Liver (tissue), 9 donors: Measurements from ENCODE around the gene RPP25L. TPM values are rescaled to one million over a fixed set of nuclear protein-coding genes. Genes with fewer than 3 reads are reported as not detected.

Experiments
- DNase-seq: peaks from one replicate; pipeline ENCODE4 v3.0.0-alpha.2; 2017; ENCODE audit warnings: low spot score
- H3K27ac ChIP-seq, 2 donors: one replicate each; pipeline ENCODE4 v1.7.0; 2013; ENCODE audit warnings: inconsistent platforms in 2 of 2, low read length in 2 of 2, control low read depth in 1 of 2, low read depth in 1 of 2, mild to moderate bottlenecking in 1 of 2
- H3K27me3 ChIP-seq, 4 donors: one replicate each; pipeline versions ENCODE4 v1.6.1 to v1.7.0; 2013; ENCODE audit warnings: low read length in 3 of 4, inconsistent platforms in 1 of 4, mild to moderate bottlenecking in 1 of 4, moderate library complexity in 1 of 4; ENCODE audit not compliant: control insufficient read depth in 4 of 4, insufficient read depth in 4 of 4
- H3K36me3 ChIP-seq, 4 donors: one replicate each; pipeline versions ENCODE4 v1.6.1 to v1.7.0; 2013; ENCODE audit warnings: low read length in 3 of 4, mild to moderate bottlenecking in 3 of 4, low read depth in 1 of 4, moderate library complexity in 1 of 4; ENCODE audit not compliant: control insufficient read depth in 4 of 4, insufficient read depth in 3 of 4
- H3K4me1 ChIP-seq, 4 donors: one replicate each; pipeline versions ENCODE4 v1.6.1 to v1.7.0; 2013; ENCODE audit warnings: low read length in 3 of 4, mild to moderate bottlenecking in 3 of 4, moderate library complexity in 1 of 4; ENCODE audit not compliant: control insufficient read depth in 4 of 4, insufficient read depth in 4 of 4
- H3K4me3 ChIP-seq, 3 donors: one replicate each; pipeline versions ENCODE4 v1.6.1 to v1.7.0; 2013; ENCODE audit warnings: low read length in 3 of 3, control low read depth in 1 of 3, low read depth in 1 of 3, mild to moderate bottlenecking in 1 of 3
- H3K9ac ChIP-seq, 2 donors: one replicate each; pipeline ENCODE4 v1.7.0; 2013; ENCODE audit warnings: low read length in 2 of 2, mild to moderate bottlenecking in 2 of 2, moderate library complexity in 2 of 2, control low read depth in 1 of 2, low read depth in 1 of 2
- H3K9me3 ChIP-seq, 4 donors: one replicate each; pipeline versions ENCODE4 v1.6.1 to v1.7.0; 2013; ENCODE audit warnings: low read length in 3 of 4; ENCODE audit not compliant: control insufficient read depth in 4 of 4
- EGR1 ChIP-seq, 2 donors: IDR thresholded peaks; 2 replicates each; pipeline ENCODE4 v1.6.1; 2016 to 2018; ENCODE audit warnings: antibody characterized with exemption in 2 of 2, low read depth in 2 of 2
- FOXA1 ChIP-seq: IDR thresholded peaks from 2 replicates; pipeline ENCODE4 v1.6.1; 2016; ENCODE audit warnings: antibody characterized with exemption
- FOXA2 ChIP-seq: IDR thresholded peaks from 2 replicates; pipeline ENCODE4 v1.6.1; 2016; ENCODE audit warnings: antibody characterized with exemption
- GABPA ChIP-seq, 2 donors: IDR thresholded peaks in 1 of 2; conservative IDR thresholded peaks in 1 of 2; 2 replicates each; pipeline ENCODE4 v1.6.1; 2016; ENCODE audit warnings: antibody characterized with exemption in 2 of 2, mild to moderate bottlenecking in 1 of 2, moderate library complexity in 1 of 2
- HNF4A ChIP-seq, 2 donors: conservative IDR thresholded peaks; 2 replicates each; pipeline ENCODE4 v1.6.1; 2016; ENCODE audit warnings: antibody characterized with exemption in 2 of 2, mild to moderate bottlenecking in 2 of 2
- HNF4G ChIP-seq: IDR thresholded peaks from 2 replicates; pipeline ENCODE4 v1.6.1; 2016; ENCODE audit warnings: antibody characterized with exemption
- JUND ChIP-seq, 2 donors: IDR thresholded peaks; 2 replicates each; pipeline ENCODE4 v1.6.1; 2016; ENCODE audit warnings: antibody characterized with exemption in 2 of 2
- NR2F2 ChIP-seq: IDR thresholded peaks from 2 replicates; pipeline ENCODE4 v1.6.1; 2016; ENCODE audit warnings: antibody characterized with exemption
- RAD21 ChIP-seq, 2 donors: IDR thresholded peaks; 2 replicates each; pipeline ENCODE4 v1.6.1; 2016; ENCODE audit warnings: antibody characterized with exemption in 2 of 2, mild to moderate bottlenecking in 2 of 2
- RXRA ChIP-seq, 2 donors: IDR thresholded peaks; 2 replicates each; pipeline ENCODE4 v1.6.1; 2017 to 2018; ENCODE audit warnings: antibody characterized with exemption in 2 of 2, mild to moderate bottlenecking in 1 of 2
- SP1 ChIP-seq: IDR thresholded peaks from 2 replicates; pipeline ENCODE4 v1.6.1; 2018; ENCODE audit warnings: antibody characterized with exemption, mild to moderate bottlenecking
- TAF1 ChIP-seq: conservative IDR thresholded peaks from 2 replicates; pipeline ENCODE4 v1.6.1; 2016; ENCODE audit warnings: antibody characterized with exemption, mild to moderate bottlenecking
- YY1 ChIP-seq: IDR thresholded peaks from 2 replicates; pipeline ENCODE4 v1.6.1; 2016; ENCODE audit warnings: antibody characterized with exemption, mild to moderate bottlenecking
- WGBS: extraction: QIAGEN DNeasy Blood & Tissue Kit; methylation state at CpG from one replicate; pipeline ENCODE4 v1.1.7; 2013; 5-methylcytosine and 5-hydroxymethylcytosine counted together
- polyA plus RNA-seq, 2 donors: library from polyadenylated mRNA; stranded (reverse) in 1 of 2; unstranded in 1 of 2; fragments of 200-250 nt in 1 of 2; fragments of >200 nt in 1 of 2; fragmentation: Nextera tagmentation in 1 of 2; extraction: Ambion mirVana in 1 of 2; gene quantifications; one replicate each; pipeline versions ENCODE4 v1.2.1 to v1.2.3, GENCODE V29; 2013 to 2015
- total RNA-seq, 2 donors: library from RNA; depleted of rRNA; stranded (reverse); fragments of >200 nt; gene quantifications; one replicate each; pipeline ENCODE4 v1.2.3, GENCODE V29; 2014
- TF ChIP-seq, protein P1 (sequence below): IDR thresholded peaks from 2 replicates; pipeline ENCODE4 v1.6.1; 2016; ENCODE audit warnings: antibody characterized with exemption, mild to moderate bottlenecking
- TF ChIP-seq, protein P2 (sequence below): fragments of 150-350 bp; IDR thresholded peaks from 2 replicates; pipeline ENCODE4 v1.5.1; 2017; ENCODE audit warnings: improper control_type of control experiment, low read depth, low read length; ENCODE audit not compliant: missing input control
- TF ChIP-seq, protein P3 (sequence below): IDR thresholded peaks from 2 replicates; pipeline ENCODE4 v1.6.1; 2016; ENCODE audit warnings: antibody characterized with exemption
- TF ChIP-seq, protein P4 (sequence below): IDR thresholded peaks from 2 replicates; pipeline ENCODE4 v1.6.1; 2016; ENCODE audit warnings: antibody characterized with exemption
- donor health status: healthy.
- donor health status: healthy.
- donor health status: healthy.
- donor health status: healthy.
- donor health status: healthy.

The RPP25L gene
- total and polyA plus RNA-seq, 4 donors, result 18.6 to 33.4 (median 24.2) TPM

DNA sequence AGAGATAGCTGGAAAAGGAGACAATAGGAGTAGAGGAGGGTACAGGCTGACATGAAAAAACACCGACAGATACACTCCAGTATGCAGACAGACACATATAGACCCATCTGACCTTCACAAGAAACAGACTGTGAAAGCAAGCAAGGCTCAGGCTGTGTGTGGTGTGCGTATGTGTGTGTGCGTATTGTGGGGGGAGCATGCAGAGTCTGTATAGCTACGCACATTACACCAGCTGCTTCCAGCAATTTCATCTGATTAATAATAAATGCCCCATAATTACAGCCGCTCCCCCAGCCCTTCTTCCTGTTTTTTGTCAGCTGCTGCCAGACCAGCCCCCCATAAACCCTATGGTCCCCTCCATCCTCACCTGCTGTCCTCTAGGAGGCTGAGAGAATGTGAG is 29.1 kb downstream of the RPP25L start:
- no peaks in the 10 kb centered on the region for H3K9me3 ChIP-seq
- no peak overlapping the region for H3K27ac ChIP-seq
- no peaks in the 10 kb centered on the region for H3K36me3 ChIP-seq
- no peak for DNase-seq
- TF ChIP-seq GABPA (IDR thresholded peaks at IDR 0.05 in 1 of 2, conservative IDR thresholded peaks at IDR 0.05 in 1 of 2) (no peak), FOXA1 (no peak), JUND (IDR thresholded peaks at IDR 0.05) (no peak), TAF1 (no peak), YY1 (no peak), EGR1 (IDR thresholded peaks at IDR 0.05; ENCODE audit: low read depth in 2 of 2) (no peak), HNF4G (no peak), SP1 (no peak), FOXA2 (no peak), NR2F2 (no peak), HNF4A (conservative IDR thresholded peaks at IDR 0.05) (no peak), RXRA (IDR thresholded peaks at IDR 0.05) (no peak), RAD21 (IDR thresholded peaks at IDR 0.05) (no peak)
- TF ChIP-seq, protein P1, sequence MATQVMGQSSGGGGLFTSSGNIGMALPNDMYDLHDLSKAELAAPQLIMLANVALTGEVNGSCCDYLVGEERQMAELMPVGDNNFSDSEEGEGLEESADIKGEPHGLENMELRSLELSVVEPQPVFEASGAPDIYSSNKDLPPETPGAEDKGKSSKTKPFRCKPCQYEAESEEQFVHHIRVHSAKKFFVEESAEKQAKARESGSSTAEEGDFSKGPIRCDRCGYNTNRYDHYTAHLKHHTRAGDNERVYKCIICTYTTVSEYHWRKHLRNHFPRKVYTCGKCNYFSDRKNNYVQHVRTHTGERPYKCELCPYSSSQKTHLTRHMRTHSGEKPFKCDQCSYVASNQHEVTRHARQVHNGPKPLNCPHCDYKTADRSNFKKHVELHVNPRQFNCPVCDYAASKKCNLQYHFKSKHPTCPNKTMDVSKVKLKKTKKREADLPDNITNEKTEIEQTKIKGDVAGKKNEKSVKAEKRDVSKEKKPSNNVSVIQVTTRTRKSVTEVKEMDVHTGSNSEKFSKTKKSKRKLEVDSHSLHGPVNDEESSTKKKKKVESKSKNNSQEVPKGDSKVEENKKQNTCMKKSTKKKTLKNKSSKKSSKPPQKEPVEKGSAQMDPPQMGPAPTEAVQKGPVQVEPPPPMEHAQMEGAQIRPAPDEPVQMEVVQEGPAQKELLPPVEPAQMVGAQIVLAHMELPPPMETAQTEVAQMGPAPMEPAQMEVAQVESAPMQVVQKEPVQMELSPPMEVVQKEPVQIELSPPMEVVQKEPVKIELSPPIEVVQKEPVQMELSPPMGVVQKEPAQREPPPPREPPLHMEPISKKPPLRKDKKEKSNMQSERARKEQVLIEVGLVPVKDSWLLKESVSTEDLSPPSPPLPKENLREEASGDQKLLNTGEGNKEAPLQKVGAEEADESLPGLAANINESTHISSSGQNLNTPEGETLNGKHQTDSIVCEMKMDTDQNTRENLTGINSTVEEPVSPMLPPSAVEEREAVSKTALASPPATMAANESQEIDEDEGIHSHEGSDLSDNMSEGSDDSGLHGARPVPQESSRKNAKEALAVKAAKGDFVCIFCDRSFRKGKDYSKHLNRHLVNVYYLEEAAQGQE, result no peak
- TF ChIP-seq, protein P2, sequence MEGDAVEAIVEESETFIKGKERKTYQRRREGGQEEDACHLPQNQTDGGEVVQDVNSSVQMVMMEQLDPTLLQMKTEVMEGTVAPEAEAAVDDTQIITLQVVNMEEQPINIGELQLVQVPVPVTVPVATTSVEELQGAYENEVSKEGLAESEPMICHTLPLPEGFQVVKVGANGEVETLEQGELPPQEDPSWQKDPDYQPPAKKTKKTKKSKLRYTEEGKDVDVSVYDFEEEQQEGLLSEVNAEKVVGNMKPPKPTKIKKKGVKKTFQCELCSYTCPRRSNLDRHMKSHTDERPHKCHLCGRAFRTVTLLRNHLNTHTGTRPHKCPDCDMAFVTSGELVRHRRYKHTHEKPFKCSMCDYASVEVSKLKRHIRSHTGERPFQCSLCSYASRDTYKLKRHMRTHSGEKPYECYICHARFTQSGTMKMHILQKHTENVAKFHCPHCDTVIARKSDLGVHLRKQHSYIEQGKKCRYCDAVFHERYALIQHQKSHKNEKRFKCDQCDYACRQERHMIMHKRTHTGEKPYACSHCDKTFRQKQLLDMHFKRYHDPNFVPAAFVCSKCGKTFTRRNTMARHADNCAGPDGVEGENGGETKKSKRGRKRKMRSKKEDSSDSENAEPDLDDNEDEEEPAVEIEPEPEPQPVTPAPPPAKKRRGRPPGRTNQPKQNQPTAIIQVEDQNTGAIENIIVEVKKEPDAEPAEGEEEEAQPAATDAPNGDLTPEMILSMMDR, result no peak
- TF ChIP-seq, protein P3, sequence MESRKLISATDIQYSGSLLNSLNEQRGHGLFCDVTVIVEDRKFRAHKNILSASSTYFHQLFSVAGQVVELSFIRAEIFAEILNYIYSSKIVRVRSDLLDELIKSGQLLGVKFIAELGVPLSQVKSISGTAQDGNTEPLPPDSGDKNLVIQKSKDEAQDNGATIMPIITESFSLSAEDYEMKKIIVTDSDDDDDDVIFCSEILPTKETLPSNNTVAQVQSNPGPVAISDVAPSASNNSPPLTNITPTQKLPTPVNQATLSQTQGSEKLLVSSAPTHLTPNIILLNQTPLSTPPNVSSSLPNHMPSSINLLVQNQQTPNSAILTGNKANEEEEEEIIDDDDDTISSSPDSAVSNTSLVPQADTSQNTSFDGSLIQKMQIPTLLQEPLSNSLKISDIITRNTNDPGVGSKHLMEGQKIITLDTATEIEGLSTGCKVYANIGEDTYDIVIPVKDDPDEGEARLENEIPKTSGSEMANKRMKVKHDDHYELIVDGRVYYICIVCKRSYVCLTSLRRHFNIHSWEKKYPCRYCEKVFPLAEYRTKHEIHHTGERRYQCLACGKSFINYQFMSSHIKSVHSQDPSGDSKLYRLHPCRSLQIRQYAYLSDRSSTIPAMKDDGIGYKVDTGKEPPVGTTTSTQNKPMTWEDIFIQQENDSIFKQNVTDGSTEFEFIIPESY, result no peak
- TF ChIP-seq, protein P4, sequence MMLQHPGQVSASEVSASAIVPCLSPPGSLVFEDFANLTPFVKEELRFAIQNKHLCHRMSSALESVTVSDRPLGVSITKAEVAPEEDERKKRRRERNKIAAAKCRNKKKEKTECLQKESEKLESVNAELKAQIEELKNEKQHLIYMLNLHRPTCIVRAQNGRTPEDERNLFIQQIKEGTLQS, result no peak
- H3K4me1 ChIP-seq, result peaks cover 2 to 21% (median 15%) of the 10 kb centered on the region in 4 donors
- 95% methylated on average over 5 of the region's 5 CpGs for WGBS
- H3K9ac ChIP-seq, result no peak overlapping the region
- H3K4me3 ChIP-seq, result no peak overlapping the region
- no peaks in the 10 kb centered on the region for H3K27me3 ChIP-seq

DNA sequence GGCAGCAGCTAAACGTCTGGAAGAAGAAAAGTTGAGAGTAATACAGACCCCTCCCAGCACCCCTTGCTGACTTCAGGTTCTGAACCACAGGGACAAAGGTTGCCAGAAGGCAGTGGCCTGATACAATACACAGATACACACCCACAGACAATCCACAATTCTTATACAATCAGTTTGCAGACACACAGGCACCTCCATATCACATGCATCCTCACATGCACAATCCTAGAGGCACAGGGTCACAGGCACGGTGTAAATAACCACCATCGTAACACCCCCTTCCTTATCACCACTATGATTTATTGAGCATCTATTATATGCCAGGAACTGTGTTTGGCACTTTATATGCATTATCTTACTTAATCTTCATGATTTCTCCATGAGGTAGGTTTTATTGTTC is 30.6 kb downstream of the RPP25L start:
- Histone ChIP-seq H3K27me3 (no peaks in the 10 kb centered on the region), H3K27ac (no peak overlapping the region), H3K9me3 (no peaks in the 10 kb centered on the region), H3K36me3 (no peaks in the 10 kb centered on the region), H3K9ac (no peak overlapping the region), H3K4me3 (no peak overlapping the region), H3K4me1 (peaks cover 2 to 26% (median 15%) of the 10 kb centered on the region in 4 donors)
- no peak for TF ChIP-seq RXRA (IDR thresholded peaks at IDR 0.05)
- no peak for TF ChIP-seq NR2F2
- WGBS, result 74% methylated on average over 3 of the region's 3 CpGs
- no peak for DNase-seq
